Measurements from ENCODE around the gene NOP16.

Gene NOP16

GRCh38 chr5:176382721-176383120 lies 5.7 kb downstream of the NOP16 start:
- H3K27ac ChIP-seq (ENCODE audit: low read depth, low read length): no peak overlapping the region
- H3K9me3 ChIP-seq (ENCODE audit: low read length): no peaks in the 10 kb centered on the region
- no peak overlapping the region for H3K4me3 ChIP-seq (ENCODE audit: low read depth in 1 of 2, low read length in 2 of 2)
- peaks cover 23% of the 10 kb centered on the region for H3K4me1 ChIP-seq (ENCODE audit: insufficient read depth, low read length)
- no peak overlapping the region for H3K9ac ChIP-seq (ENCODE audit: low read length)
- no peaks in the 10 kb centered on the region for H3K27me3 ChIP-seq (ENCODE audit: control insufficient read depth in 1 of 2, insufficient read depth in 2 of 2, low read length in 2 of 2)
- peaks cover 32% of the 10 kb centered on the region for H3K36me3 ChIP-seq (ENCODE audit: insufficient read depth, low read length)

GRCh38 chr5:176381979-176382378 lies 6.4 kb downstream of the NOP16 start:
- no peaks in the 10 kb centered on the region for H3K9me3 ChIP-seq (ENCODE audit: low read length)
- H3K4me3 ChIP-seq (ENCODE audit: low read depth in 1 of 2, low read length in 2 of 2): peak overlapping the region in 1 of 2 donors; percentile 7
- H3K4me1 ChIP-seq (ENCODE audit: insufficient read depth, low read length): peaks cover 16% of the 10 kb centered on the region
- H3K27me3 ChIP-seq (ENCODE audit: control insufficient read depth in 1 of 2, insufficient read depth in 2 of 2, low read length in 2 of 2): no peaks in the 10 kb centered on the region
- peaks cover 32% of the 10 kb centered on the region for H3K36me3 ChIP-seq (ENCODE audit: insufficient read depth, low read length)
- no peak overlapping the region for H3K9ac ChIP-seq (ENCODE audit: low read length)
- H3K27ac ChIP-seq (ENCODE audit: low read depth, low read length): peak overlapping the region; percentile 28

DNA sequence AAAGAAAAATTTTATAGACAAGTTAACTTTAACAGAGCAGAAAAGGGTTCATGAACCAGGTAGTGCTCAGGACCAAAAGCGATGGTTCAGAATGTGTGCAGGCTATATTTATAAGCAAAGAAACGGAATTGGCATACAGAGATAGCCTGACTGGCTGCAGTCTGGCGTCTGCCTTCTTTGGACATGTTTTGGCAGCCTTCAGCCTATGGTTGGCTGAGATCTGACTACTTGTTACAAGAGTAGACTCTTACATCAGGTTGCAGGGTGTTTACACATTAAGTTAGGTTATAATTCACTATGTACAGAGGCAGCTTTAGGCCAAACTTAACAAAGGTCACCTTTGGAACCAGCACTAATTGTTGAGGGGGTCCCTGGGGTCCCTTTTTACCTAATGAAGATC lies 7.0 kb downstream of the NOP16 start:
- peak overlapping the region; percentile 28 for H3K27ac ChIP-seq (ENCODE audit: low read depth, low read length)
- no peak overlapping the region for H3K4me3 ChIP-seq (ENCODE audit: low read depth in 1 of 2, low read length in 2 of 2)
- H3K27me3 ChIP-seq (ENCODE audit: control insufficient read depth in 1 of 2, insufficient read depth in 2 of 2, low read length in 2 of 2): no peaks in the 10 kb centered on the region
- H3K9me3 ChIP-seq (ENCODE audit: low read length): no peaks in the 10 kb centered on the region
- no peak overlapping the region for H3K9ac ChIP-seq (ENCODE audit: low read length)
- peaks cover 13% of the 10 kb centered on the region for H3K4me1 ChIP-seq (ENCODE audit: insufficient read depth, low read length)
- peaks cover 32% of the 10 kb centered on the region for H3K36me3 ChIP-seq (ENCODE audit: insufficient read depth, low read length)

- Histone ChIP-seq H3K27me3 (ENCODE audit: control insufficient read depth in 1 of 2, insufficient read depth in 2 of 2, low read length in 2 of 2) (no peaks in the 10 kb centered on the region), H3K9me3 (ENCODE audit: low read length) (no peaks in the 10 kb centered on the region), H3K36me3 (ENCODE audit: insufficient read depth, low read length) (peaks cover 27% of the 10 kb centered on the region), H3K4me3 (ENCODE audit: low read depth in 1 of 2, low read length in 2 of 2) (no peak overlapping the region), H3K27ac (ENCODE audit: low read depth, low read length) (no peak overlapping the region), H3K9ac (ENCODE audit: low read length) (no peak overlapping the region), H3K4me1 (ENCODE audit: insufficient read depth, low read length) (peaks cover 13% of the 10 kb centered on the region)
These were observed 8.5 kb downstream of the NOP16 start for GRCh38 chr5:176379881-176380280.

DNA sequence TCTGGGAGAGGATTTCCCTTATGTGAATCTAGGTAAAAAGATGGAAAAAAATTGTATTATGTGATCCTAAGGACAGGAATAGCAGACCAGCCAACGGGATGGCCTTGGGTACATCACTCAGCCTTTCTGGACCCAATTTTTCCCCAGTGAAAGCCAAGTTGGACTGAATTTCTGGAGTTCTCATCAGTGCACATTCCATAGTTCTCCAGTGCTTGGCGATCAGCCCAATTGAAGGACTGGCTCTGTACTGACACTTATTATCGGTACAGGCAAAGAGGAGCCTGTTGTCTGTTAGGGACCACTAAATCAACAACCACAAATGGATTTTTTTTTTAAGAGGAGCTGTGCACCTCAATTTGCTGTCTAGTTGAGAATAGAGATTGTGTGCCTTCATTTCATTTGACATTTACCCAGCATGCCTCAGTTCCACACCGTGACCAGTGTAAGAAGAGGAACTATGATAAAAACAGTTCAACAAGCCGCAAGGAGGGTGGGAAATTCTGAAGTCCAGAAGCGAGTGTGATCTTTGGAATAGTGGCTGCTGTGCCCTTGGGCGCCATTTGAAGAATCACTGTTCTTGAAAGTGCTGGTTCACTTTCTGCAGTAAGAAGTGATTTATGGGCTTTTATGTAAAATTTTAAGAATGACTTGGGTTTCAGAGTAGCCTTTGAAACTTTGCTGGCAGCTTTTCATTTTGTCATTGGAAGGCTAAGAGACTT lies 15.1 kb downstream of the NOP16 start:
- H3K27me3 ChIP-seq (ENCODE audit: control insufficient read depth in 1 of 2, insufficient read depth in 2 of 2, low read length in 2 of 2): no peaks in the 10 kb centered on the region
- peaks cover 9% of the 10 kb centered on the region for H3K4me1 ChIP-seq (ENCODE audit: insufficient read depth, low read length)
- no peak overlapping the region for H3K27ac ChIP-seq (ENCODE audit: low read depth, low read length)
- H3K4me3 ChIP-seq (ENCODE audit: low read depth in 1 of 2, low read length in 2 of 2): no peak overlapping the region
- H3K36me3 ChIP-seq (ENCODE audit: insufficient read depth, low read length): peaks cover 40% of the 10 kb centered on the region
- no peaks in the 10 kb centered on the region for H3K9me3 ChIP-seq (ENCODE audit: low read length)
- no peak overlapping the region for H3K9ac ChIP-seq (ENCODE audit: low read length)

- Histone ChIP-seq H3K27ac (ENCODE audit: low read depth, low read length) (no peak overlapping the region), H3K4me1 (ENCODE audit: insufficient read depth, low read length) (peaks cover 15% of the 10 kb centered on the region), H3K9ac (ENCODE audit: low read length) (no peak overlapping the region), H3K36me3 (ENCODE audit: insufficient read depth, low read length) (peaks cover 50% of the 10 kb centered on the region), H3K27me3 (ENCODE audit: control insufficient read depth in 1 of 2, insufficient read depth in 2 of 2, low read length in 2 of 2) (no peaks in the 10 kb centered on the region), H3K4me3 (ENCODE audit: low read depth in 1 of 2, low read length in 2 of 2) (no peak overlapping the region), H3K9me3 (ENCODE audit: low read length) (no peaks in the 10 kb centered on the region)
These were observed 16.5 kb downstream of the NOP16 start for GRCh38 chr5:176371621-176372539.

GRCh38 chr5:176369934-176370711 lies 18.3 kb downstream of the NOP16 start:
- no peaks in the 10 kb centered on the region for H3K9me3 ChIP-seq (ENCODE audit: low read length)
- no peak overlapping the region for H3K9ac ChIP-seq (ENCODE audit: low read length)
- H3K4me3 ChIP-seq (ENCODE audit: low read depth in 1 of 2, low read length in 2 of 2): no peak overlapping the region
- peaks cover 50% of the 10 kb centered on the region for H3K36me3 ChIP-seq (ENCODE audit: insufficient read depth, low read length)
- no peaks in the 10 kb centered on the region for H3K27me3 ChIP-seq (ENCODE audit: control insufficient read depth in 1 of 2, insufficient read depth in 2 of 2, low read length in 2 of 2)
- no peak overlapping the region for H3K27ac ChIP-seq (ENCODE audit: low read depth, low read length)
- H3K4me1 ChIP-seq (ENCODE audit: insufficient read depth, low read length): peaks cover 22% of the 10 kb centered on the region

DNA sequence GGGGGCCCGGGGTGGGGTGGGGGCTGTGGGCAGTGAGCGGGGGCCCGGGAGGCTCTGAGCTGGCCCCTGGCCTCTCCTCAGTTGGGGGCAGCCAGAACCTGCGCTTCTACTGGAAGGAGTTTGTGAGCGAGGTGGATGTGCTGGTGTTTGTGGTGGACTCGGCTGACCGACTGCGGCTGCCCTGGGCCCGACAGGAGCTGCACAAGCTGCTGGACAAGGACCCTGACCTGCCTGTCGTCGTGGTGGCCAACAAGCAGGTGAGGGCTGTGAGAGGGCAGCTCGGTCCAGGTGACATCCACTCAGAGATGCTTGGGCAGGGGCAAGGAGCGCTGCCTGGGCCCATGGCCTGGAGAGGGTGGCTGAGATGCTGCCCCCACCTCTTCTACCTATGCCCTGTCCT lies 19.7 kb downstream of the NOP16 start:
- H3K4me3 ChIP-seq (ENCODE audit: low read depth in 1 of 2, low read length in 2 of 2): no peak overlapping the region
- H3K4me1 ChIP-seq (ENCODE audit: insufficient read depth, low read length): peaks cover 26% of the 10 kb centered on the region
- H3K36me3 ChIP-seq (ENCODE audit: insufficient read depth, low read length): peaks cover 50% of the 10 kb centered on the region
- H3K9ac ChIP-seq (ENCODE audit: low read length): no peak overlapping the region
- H3K27ac ChIP-seq (ENCODE audit: low read depth, low read length): no peak overlapping the region
- no peaks in the 10 kb centered on the region for H3K27me3 ChIP-seq (ENCODE audit: control insufficient read depth in 1 of 2, insufficient read depth in 2 of 2, low read length in 2 of 2)
- H3K9me3 ChIP-seq (ENCODE audit: low read length): no peaks in the 10 kb centered on the region

DNA sequence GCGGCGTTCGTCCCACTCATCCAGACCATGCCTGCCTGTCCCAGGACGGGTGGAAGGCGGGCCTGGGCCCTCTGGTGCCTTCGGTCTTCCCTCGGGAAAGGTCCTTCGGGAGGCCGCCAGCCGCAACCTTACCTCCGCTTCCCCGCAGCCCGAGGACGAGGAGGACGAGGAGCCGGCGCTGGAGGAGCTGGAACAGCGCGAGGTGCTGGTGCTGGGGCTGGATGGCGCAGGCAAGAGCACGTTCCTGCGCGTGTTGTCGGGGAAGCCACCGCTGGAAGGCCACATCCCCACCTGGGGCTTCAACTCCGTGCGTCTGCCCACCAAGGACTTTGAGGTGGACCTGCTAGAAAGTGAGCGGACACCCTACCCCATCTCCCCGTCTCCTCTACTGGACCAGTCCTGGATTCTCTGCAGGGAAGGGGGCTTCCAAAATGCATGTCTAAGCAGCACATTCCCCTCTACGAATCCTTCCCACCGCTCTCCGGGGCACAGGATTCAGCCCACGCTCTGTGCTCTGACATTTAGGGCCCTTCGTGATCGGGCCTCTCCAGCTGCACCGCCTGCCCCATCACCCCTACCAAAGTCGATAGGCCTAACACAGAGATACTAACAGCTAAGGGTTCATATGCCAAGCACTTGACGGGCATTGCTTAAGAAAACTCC lies 22.0 kb downstream of the NOP16 start:
- Histone ChIP-seq H3K9ac (ENCODE audit: low read length) (no peak overlapping the region), H3K36me3 (ENCODE audit: insufficient read depth, low read length) (peaks cover 31% of the 10 kb centered on the region), H3K4me1 (ENCODE audit: insufficient read depth, low read length) (peaks cover 17% of the 10 kb centered on the region), H3K27ac (ENCODE audit: low read depth, low read length) (peak overlapping the region; percentile 88), H3K4me3 (ENCODE audit: low read depth in 1 of 2, low read length in 2 of 2) (peak overlapping the region; percentile 77 to 80), H3K9me3 (ENCODE audit: low read length) (no peaks in the 10 kb centered on the region), H3K27me3 (ENCODE audit: control insufficient read depth in 1 of 2, insufficient read depth in 2 of 2, low read length in 2 of 2) (no peaks in the 10 kb centered on the region)

GRCh38 chr5:176365351-176366231 lies 22.8 kb downstream of the NOP16 start, which contains the start of gene ARL10:
TSS of gene ARL10 (plus strand) at chr5:176365487. CDS start at chr5:176365564, 77 bp downstream.
- Histone ChIP-seq H3K27ac (ENCODE audit: low read depth, low read length) (peak within 1 kb of the TSS; percentile 88), H3K4me3 (ENCODE audit: low read depth in 1 of 2, low read length in 2 of 2) (peak within 1 kb of the TSS; percentile 77 to 80), H3K9ac (ENCODE audit: low read length) (peak within 1 kb of the TSS; percentile 86), H3K36me3 (ENCODE audit: insufficient read depth, low read length) (peaks cover 29% of the 10 kb centered on the region), H3K4me1 (ENCODE audit: insufficient read depth, low read length) (peaks cover 17% of the 10 kb centered on the region), H3K27me3 (ENCODE audit: control insufficient read depth in 1 of 2, insufficient read depth in 2 of 2, low read length in 2 of 2) (no peaks in the 10 kb centered on the region), H3K9me3 (ENCODE audit: low read length) (no peaks in the 10 kb centered on the region)

Measured in muscle layer of colon (tissue), 2 donors.